CD4-positive, alpha-beta T cell treated with Interleukin-6 for 4 hours (primary cell): Measurements from ENCODE around the gene PHF21A.

Experiments
- DNase-seq: peaks from one replicate; pipeline ENCODE4 v3.0.0-alpha.2; 2020; ENCODE audit warnings: mixed read lengths

The PHF21A gene

DNA sequence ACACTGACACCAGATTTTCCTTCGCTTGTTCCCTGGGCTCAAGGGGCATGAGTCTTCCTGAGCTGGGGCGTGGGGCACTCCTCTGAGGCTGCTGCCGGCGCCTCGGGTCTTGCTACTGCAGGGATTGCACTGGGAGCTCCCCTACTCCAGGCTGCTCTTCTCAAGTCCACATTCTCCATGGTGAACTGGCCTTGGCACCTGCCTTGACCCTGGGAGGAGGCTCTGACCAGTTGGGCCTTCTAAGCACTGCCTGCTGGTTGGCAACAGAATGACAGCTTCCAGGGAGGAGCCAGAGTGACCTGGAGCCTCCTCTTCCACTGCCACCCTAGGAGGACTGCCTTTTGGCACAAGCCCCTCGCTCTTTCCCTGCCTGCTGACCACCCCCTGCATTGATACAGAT, 223.7 kb downstream of the PHF21A start:
- no peak for DNase-seq

DNA sequence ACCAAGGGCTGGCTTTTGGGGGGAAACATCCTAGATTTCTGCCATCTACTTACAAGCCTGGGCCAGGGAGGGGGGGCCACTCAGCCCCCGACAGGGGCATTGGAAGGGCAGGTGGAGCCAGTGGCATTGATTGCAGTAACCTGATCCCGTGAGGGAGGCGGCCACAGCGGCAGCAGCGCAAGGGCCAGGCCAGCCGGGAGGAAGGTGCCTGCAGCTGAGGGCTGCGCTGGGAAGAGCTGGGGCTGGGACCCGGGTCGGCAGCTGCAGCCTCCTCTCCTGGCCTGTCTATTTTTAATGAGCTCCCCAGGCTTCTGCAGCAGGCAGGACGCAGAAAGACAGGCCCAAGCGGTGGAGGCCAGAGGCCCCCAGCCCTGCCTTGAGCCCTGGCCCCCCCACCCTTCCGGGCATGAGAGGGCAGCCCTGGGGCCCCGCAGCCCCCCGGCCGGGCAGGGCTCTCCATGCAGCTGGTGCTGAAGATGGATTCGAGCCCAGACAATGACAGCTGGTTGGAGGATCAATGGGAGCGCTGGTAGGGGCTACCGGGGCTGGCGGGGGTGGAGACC, 224.8 kb downstream of the PHF21A start:
- DNase-seq = no peak

DNA sequence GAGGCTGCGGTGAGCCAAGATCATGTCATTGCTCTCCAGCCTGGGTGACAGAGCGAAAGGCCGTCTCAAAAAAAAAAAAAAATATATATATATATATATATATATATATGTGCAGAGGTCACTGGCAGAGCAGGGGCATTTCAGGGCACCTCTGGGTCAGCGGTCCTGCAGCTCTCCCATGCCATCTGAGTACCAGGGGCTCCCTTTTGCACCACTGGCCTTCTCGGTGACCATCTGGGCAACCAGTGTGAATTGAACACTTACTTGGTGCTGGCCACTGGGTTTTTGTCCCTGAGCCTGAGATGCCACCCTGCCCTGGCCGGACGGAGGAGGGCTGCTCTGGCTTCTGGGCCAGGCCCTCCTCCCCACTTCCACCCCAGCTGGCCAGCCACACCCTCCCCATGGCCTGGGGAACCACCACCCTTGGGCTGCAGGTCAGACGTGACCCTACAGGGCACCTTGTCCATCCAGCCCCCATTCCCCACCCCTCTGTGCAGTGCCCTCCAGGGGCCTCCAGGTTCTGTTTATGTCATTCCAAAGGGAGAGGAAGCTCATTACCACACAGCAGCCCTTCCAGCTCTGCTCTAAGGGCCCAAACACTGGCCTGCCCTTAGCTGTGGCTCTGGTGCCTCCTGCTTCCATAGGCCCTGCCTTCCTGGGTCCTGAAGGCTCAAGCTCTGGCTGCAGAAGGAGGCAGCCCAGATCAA, 225.5 kb downstream of the PHF21A start:
- DNase-seq = no peak

DNA sequence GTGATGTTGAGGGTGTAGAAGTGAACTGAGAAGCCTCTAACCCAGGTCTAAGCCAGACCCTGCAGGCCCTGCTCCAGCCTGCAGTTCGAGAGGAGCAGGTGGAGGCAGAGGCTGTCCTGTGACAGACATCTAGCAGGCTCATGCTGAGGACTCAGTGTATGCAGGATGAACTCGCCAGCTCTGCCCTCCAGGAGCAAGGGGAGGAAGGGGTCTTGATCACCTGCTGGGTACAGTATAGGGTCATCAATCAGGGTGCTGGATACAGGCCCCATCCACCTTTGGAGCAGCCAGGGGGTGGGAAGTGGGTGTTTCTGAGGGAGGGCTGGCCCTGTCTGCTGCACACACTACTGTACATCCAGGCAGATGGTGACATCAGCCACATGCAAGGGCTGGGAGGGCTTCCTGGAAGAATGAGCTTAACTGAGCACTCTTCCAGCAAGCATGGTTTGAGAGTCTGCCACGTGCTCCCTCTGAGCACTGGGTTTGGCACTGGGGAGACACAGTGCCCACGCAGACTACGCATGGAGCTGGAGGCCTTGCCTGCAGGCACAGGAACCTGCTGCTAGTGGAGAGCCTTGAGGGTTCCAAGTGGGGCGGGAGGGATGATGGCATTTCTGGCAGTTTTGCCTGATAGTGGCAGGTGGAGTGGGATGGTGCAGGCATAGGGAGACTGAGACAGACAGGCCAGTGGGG, 226.6 kb downstream of the PHF21A start:
- DNase-seq = no peak

DNA sequence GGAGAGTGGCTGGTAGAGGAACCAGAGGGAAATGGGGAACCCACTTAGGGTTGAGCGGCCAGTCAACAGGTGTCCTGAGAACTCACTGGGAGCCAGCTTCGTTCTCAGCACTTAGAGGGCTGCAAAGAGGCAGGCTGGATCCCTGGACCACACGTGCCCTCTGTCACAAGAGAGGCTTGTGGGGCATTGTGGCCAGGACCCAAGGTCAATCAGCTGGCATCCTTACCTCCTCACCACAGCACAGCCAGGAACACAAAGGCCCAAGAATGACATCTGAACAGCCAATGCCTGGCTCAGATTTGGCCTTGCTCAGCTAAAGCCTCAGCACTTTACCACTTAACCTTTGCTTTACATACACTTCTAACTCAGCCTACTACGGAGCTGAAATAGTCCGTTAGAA, 228.4 kb downstream of the PHF21A start:
- DNase-seq = no peak

DNA sequence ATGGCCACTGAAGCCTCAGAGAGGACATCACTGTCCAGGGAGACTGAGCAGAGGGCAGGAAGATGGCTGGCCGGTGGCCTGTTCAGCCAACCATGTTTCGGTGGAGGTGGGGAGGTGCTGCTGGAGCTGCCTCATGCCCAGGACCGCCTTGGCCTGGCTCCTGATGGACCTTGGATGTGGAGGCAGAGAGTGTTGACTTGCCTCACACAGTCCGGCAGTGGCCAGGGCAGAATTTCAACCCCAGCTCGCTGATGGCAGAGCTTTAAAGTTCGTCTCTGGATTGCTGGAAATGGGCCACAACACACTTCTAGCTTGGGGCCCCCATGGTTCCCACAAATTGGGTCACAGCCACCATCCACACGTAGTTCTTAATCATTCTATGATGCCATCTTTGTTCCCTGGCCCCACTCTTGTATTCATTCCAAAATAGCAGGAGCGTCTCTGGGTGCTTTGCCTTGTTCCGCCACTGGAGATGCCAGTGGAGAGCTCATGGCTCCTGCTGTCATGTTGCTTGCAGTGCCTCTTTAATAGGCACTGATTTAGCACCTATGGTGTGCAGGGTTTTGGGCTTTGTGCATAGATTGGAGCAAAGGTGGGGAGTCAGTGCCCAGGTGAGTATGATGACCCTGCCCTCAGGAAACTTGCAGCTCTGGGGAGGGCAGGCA, 230.2 kb downstream of the PHF21A start:
- DNase-seq = no peak

DNA sequence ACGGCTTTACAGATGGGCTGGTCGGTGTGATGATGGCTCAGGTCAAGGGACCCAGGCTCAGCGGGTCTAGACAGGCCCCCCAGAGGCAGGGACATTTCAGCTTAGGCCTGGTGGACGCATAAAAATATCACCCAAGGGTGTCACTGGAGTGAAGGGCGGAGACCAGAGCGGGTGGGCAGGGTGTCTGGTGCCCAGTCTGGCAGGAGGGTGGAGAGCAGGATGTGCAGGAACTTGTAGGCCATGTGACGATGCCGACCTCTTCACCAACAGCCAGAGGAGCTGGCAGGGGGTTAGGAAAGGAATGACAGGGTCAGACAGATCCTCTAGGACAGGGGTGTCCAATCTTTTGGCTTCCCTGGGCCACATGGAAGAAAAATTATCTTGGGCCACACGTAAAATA, 231.3 kb downstream of the PHF21A start:
- DNase-seq = no peak

DNA sequence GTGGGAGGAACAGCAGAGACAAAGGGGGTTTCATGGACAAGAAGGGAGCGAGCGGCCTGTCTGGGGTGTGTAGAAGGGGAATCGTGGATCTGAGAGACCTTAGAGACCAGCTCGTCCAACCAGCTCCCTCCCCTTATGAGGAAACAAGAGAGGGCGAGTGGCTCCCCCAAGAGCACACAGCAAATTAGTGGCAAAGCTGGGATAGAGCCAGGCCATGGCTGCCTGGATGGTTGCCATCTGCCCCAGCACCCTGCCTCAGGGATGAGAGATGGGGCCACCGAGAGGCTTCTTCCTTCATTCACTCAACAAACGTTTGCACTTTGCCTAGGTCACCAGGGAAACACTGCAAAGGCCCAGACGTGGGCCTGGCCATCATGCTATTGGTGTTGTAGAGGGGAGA, 231.7 kb downstream of the PHF21A start:
- DNase-seq = no peak

DNA sequence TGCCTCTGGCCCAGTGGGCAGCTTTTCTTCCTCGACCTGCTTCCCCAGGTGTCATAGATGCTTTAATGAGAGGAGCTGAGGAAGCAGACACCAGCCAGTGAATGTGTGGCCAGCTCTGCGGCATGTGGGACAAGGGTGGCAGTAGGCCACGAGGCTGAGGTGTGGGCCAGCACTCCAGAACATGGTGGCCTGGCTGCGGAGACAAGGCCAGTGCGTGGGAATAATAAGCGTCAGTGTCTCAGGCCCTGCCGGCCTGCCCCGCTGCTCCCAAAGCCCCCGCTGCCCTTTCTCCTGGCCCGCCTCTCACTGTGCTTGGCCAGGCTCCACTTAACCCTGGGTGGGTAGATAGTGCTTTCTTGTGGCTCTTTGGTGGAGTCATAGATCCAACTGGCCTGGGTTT, 233.7 kb downstream of the PHF21A start:
- DNase-seq = no peak

DNA sequence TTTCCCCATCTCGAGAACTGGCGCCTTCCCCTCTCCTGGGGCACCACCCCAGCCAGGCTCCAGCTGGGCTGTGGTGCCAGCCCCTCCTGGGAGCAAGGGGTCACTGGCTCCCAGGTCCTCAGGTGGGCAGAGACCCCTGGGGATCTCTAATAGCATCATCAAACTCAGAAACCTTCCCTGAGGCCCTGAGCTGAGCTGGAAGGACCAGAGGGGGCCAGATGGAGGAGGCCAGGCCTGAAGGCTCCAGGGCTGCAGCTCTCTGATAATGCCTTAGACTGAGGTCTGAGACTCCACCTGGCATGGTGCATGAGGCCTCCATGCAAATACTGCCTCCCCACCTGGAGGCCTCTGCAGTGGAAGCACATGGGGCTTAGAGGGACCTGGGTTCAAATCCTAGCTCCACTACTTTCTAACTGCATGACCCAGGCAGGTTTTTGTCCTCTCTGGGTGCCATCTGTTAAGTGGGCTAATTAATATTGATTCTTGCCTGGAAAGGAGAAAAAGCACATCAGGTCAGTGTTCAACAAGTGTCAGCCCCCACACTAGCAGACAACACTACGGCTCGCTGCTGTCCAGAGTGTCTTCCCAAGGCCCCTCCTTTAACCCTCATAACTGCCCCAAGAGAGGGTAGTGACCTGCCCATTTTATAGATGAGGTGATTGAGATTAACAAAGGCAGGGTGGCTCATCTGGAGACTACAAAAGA, 234.3 kb downstream of the PHF21A start:
- no peak for DNase-seq

DNA sequence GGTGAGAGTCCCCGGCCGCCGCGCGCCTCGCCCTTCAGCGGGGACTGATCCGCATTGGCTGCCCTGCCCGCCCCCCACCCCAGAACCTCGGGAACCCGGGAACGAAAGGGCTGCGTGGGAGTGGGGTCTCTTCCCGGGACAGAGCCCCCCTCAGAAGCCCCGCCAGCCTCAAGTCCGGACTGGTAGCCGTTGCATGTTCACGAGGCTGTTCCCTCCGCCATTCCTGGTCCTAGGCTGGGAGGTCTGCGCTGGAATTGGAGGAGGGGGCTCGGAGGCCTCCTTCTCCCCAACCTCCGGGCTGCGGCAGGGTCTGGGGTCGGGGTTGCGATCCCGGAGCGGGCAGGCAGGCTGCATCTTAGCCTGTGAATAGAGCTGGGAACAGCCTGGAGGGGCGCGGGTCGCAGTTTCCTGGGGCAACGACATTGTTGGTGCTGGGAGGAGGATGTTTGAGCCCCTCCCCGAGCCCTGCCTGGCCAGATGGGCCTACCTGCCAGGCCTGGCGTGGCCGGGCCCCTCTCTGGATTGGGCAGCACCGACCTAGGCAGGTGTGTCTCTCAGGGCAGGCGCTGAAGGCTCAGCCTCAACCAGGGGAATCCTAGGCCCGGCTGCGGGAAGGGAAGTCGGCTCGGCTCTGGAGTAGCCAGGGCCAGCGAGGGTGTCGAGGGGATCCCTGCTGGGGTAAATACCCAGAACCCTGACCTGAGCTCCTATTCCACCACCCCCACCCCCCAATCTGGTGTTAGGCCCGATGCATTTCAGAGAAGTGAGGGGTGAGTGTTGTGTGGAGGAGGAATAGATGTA, 235.1 kb downstream of the PHF21A start:
- no peak for DNase-seq

DNA sequence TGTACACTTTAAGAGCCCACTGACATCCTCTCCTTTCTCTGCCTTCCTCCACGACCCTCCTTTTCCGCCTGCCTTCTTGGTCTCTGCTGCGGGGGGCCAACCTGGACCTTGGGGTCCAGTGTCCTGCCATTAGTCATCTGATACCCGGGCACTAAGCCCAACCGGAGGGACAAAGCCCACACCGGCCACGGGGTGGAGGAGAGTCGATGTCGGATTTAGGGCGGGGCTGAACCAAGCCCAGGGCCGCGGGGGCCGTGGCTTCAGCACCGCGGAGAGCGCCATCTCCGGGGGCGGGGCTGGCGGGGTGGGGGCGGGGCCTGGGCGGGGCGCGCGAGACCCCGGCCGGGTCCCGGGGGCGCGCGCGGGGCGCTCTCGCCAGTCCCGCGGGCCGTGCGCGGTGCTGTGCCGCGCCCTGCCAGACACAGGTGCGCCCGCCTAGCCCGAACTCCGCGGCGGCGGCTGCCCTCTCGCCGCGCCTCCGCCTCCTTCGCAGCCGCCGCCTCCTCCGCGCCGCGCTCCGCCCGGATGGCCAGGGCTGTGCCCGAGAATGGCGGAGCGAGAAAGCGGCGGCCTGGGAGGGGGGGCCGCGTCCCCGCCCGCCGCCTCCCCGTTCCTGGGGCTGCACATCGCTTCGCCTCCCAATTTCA, 235.9 kb downstream of the PHF21A start, which contains the start of gene MAPK8IP1:
Gene MAPK8IP1 (plus strand): TSS at position 378 of the 647 bp plus-strand sequence. CDS start 170 bp downstream, at position 548.
- peak; percentile 64 for DNase-seq

DNA sequence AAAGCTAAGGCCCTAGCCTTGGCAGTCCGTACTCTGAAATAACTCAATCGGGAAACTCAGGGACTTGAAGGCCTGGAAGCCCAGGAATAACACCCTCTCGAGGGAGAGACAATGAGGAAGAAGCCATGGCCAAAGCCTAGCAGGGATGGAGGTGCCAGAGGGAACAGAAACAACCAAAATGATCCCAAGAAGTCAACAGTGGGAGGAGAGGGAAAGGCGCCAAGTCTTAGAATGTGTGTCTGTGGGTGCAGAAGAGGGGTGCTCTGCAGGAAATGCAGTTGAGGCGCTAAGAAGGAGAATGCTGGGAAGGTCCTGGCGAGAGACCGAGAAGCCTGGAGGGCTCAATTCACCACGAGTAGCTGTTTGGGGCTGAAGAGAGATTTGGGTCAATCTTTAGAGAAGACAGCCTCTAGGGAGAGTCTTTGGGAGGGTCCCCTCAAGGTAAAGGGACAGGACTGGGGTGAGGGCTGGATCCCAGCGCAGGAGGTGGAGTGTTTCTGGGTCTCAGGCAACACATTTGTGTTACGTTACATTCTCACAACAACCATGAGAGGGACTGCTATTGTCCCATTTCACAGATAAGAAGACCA, 236.6 kb downstream of the PHF21A start:
- DNase-seq = no peak
